ENCODE results near the gene SPESP1. TPM values are rescaled to one million over a fixed set of nuclear protein-coding genes. Genes with fewer than 3 reads are reported as not detected.

The SPESP1 gene
- total RNA-seq, 2 donors from 2014 or later, result 0.96 to 14.3 TPM

GRCh38 chr15:68909601-68910100 is 20.7 kb upstream of the SPESP1 start:
- intact Hi-C loops (cut with DNase I), result no loop called here
- Histone ChIP-seq H3K27ac (no peak overlapping the region), H3K27me3 (replicated peaks; ENCODE audit: insufficient read depth) (no peaks in the 10 kb centered on the region), H3K9me3 (no peaks in the 10 kb centered on the region), H3K36me3 (no peaks in the 10 kb centered on the region), H3K4me1 (replicated peaks) (no peaks in the 10 kb centered on the region), H3K4me3 (no peak overlapping the region)
- TF ChIP-seq POLR2A (IDR thresholded peaks at IDR 0.05) (no peak), POLR2AphosphoS5 (IDR thresholded peaks at IDR 0.05) (no peak), CTCF (IDR thresholded peaks at IDR 0.05) (no peak)
- DNase-seq (ENCODE audit: low spot score), result no peak

- Histone ChIP-seq H3K27ac (no peak overlapping the region), H3K4me3 (no peak overlapping the region), H3K9me3 (no peaks in the 10 kb centered on the region), H3K27me3 (replicated peaks; ENCODE audit: insufficient read depth) (no peaks in the 10 kb centered on the region), H3K36me3 (no peaks in the 10 kb centered on the region), H3K4me1 (replicated peaks) (no peaks in the 10 kb centered on the region)
- TF ChIP-seq CTCF (IDR thresholded peaks at IDR 0.05) (no peak), POLR2AphosphoS5 (IDR thresholded peaks at IDR 0.05) (no peak), POLR2A (IDR thresholded peaks at IDR 0.05) (no peak)
- intact Hi-C loops (cut with DNase I), result no loop called here
- DNase-seq (ENCODE audit: low spot score), result no peak
Observed at GRCh38 chr15:68910341-68910740, 20.0 kb upstream of the SPESP1 start.

GRCh38 chr15:68910816-68911215 is 19.5 kb upstream of the SPESP1 start:
- Histone ChIP-seq H3K9me3 (no peaks in the 10 kb centered on the region), H3K27ac (no peak overlapping the region), H3K4me3 (no peak overlapping the region), H3K4me1 (replicated peaks) (no peaks in the 10 kb centered on the region), H3K27me3 (replicated peaks; ENCODE audit: insufficient read depth) (no peaks in the 10 kb centered on the region), H3K36me3 (no peaks in the 10 kb centered on the region)
- intact Hi-C loops (cut with DNase I), result no loop called here
- no peak for DNase-seq (ENCODE audit: low spot score)
- 73% methylated on average over 2 of the region's 2 CpGs for WGBS
- TF ChIP-seq POLR2A (IDR thresholded peaks at IDR 0.05), result no peak
- TF ChIP-seq POLR2AphosphoS5 (IDR thresholded peaks at IDR 0.05), result no peak
- no peak for TF ChIP-seq CTCF (IDR thresholded peaks at IDR 0.05)

- Histone ChIP-seq H3K27ac (no peak overlapping the region), H3K4me1 (replicated peaks) (no peaks in the 10 kb centered on the region), H3K36me3 (no peaks in the 10 kb centered on the region), H3K9me3 (no peaks in the 10 kb centered on the region), H3K4me3 (no peak overlapping the region), H3K27me3 (replicated peaks; ENCODE audit: insufficient read depth) (no peaks in the 10 kb centered on the region)
- no peak for DNase-seq (ENCODE audit: low spot score)
- WGBS, result 0% methylated on average over 1 of the region's 1 CpG
- no peak for TF ChIP-seq CTCF (IDR thresholded peaks at IDR 0.05)
- TF ChIP-seq POLR2AphosphoS5 (IDR thresholded peaks at IDR 0.05), result no peak
- TF ChIP-seq POLR2A (IDR thresholded peaks at IDR 0.05), result no peak
- intact Hi-C loops (cut with DNase I), result no loop called here
Observed at GRCh38 chr15:68921926-68922325, 8.4 kb upstream of the SPESP1 start.

GRCh38 chr15:68924866-68925560 is 5.3 kb upstream of the SPESP1 start:
- Histone ChIP-seq H3K27me3 (replicated peaks; ENCODE audit: insufficient read depth) (no peaks in the 10 kb centered on the region), H3K36me3 (no peaks in the 10 kb centered on the region), H3K27ac (no peak overlapping the region), H3K4me3 (no peak overlapping the region), H3K4me1 (replicated peaks) (no peaks in the 10 kb centered on the region), H3K9me3 (no peaks in the 10 kb centered on the region)
- 4% methylated on average over 8 of the region's 8 CpGs for WGBS
- TF ChIP-seq CTCF (IDR thresholded peaks at IDR 0.05) (peak; percentile 16 to 73 (median 68)), POLR2AphosphoS5 (IDR thresholded peaks at IDR 0.05) (peak; percentile 22), POLR2A (IDR thresholded peaks at IDR 0.05) (no peak)
- intact Hi-C loops (cut with DNase I), result loop anchor here (5.0 kb wide), 1 partner anchor 368 kb away; no protein-coding TSS in a partner anchor
- DNase-seq (ENCODE audit: low spot score), result peak; percentile 63

All from prostate gland (tissue), 2 donors.